Measurements from ENCODE around the gene PKP3.

PKP3 gene

GRCh38 chr11:363948-364761, 29.9 kb upstream of the PKP3 start:
- peak; percentile 35 to 38 for DNase-seq (ENCODE audit: low read depth in 2 of 2)

GRCh38 chr11:364991-365725, 28.9 kb upstream of the PKP3 start:
- no peak for DNase-seq (ENCODE audit: low read depth in 2 of 2)

- DNase-seq (ENCODE audit: low read depth in 2 of 2), result no peak
These were observed 28.2 kb upstream of the PKP3 start for GRCh38 chr11:365831-366230.

- DNase-seq (ENCODE audit: low read depth in 2 of 2), result no peak
These were observed 26.0 kb upstream of the PKP3 start for GRCh38 chr11:367956-368413.

- DNase-seq (ENCODE audit: low read depth in 2 of 2), result no peak
These were observed 25.3 kb upstream of the PKP3 start for GRCh38 chr11:368414-369335.

GRCh38 chr11:369336-370018, 24.5 kb upstream of the PKP3 start, which contains the start of gene B4GALNT4:
TSS of gene B4GALNT4 (plus strand) at chr11:369499. CDS start at chr11:369804, 305 bp downstream.
- no peak for DNase-seq (ENCODE audit: low read depth in 2 of 2)

GRCh38 chr11:370070-370941, 23.7 kb upstream of the PKP3 start:
- no peak for DNase-seq (ENCODE audit: low read depth in 2 of 2)

- DNase-seq (ENCODE audit: low read depth in 2 of 2), result no peak
These were observed 23.0 kb upstream of the PKP3 start for GRCh38 chr11:371051-371450.

- no peak for DNase-seq (ENCODE audit: low read depth in 2 of 2)
These were observed 22.1 kb upstream of the PKP3 start for GRCh38 chr11:371716-372590.

GRCh38 chr11:372809-373715, 20.9 kb upstream of the PKP3 start:
- no peak for DNase-seq (ENCODE audit: low read depth in 2 of 2)

- DNase-seq (ENCODE audit: low read depth in 2 of 2), result no peak
These were observed 20.1 kb upstream of the PKP3 start for GRCh38 chr11:373716-374551.

- no peak for DNase-seq (ENCODE audit: low read depth in 2 of 2)
These were observed 18.7 kb upstream of the PKP3 start for GRCh38 chr11:375065-376025.

- no peak for DNase-seq (ENCODE audit: low read depth in 2 of 2)
These were observed 17.4 kb upstream of the PKP3 start for GRCh38 chr11:376531-377173.

GRCh38 chr11:377174-377865, 16.7 kb upstream of the PKP3 start:
- no peak for DNase-seq (ENCODE audit: low read depth in 2 of 2)

GRCh38 chr11:377883-378500, 16.0 kb upstream of the PKP3 start:
- DNase-seq (ENCODE audit: low read depth in 2 of 2), result no peak

Measured in stimulated activated CD8-positive, alpha-beta memory T cell treated with anti-CD3 and anti-CD28 coated beads, Interleukin-2, amount 100 ng/mL, for 48 hours (primary cell).